ENCODE measurements around the gene APP.

- TF ChIP-seq POLR2AphosphoS5 (IDR thresholded peaks at IDR 0.05; ENCODE audit: low read depth, low read length) (no peak), TAF1 (IDR thresholded peaks at IDR 0.05; ENCODE audit: borderline replicate concordance, low read depth, low read length) (no peak)
These were observed 225.8 kb downstream of the APP start for GRCh38 chr21:25944672-25945213.
